AG04450 (cell line): ENCODE results near the gene DRICH1. TPM values are rescaled to one million over a fixed set of nuclear protein-coding genes. Genes with fewer than 3 reads are reported as not detected.

Experiments used
- CTCF ChIA-PET: fragments of 300-600, 350-600 bp; formaldehyde crosslinking; extraction: SDS; loops from one replicate; lab custom pipeline; 2022; ENCODE audit warnings: antibody characterized with exemption, inconsistent platforms; lab: Charles Lee
- POLR2A ChIA-PET: fragments of 350-600 bp; formaldehyde crosslinking; extraction: SDS; loops from one replicate; lab custom pipeline; 2021; ENCODE audit warnings: antibody characterized with exemption, inconsistent platforms; lab: Yijun Ruan, JAX
- DNase-seq: peaks from one replicate; pipeline ENCODE4 v3.0.0-alpha.2; 2011; ENCODE audit warnings: low read depth, low spot score
- H3K27ac ChIP-seq: one replicate; pipeline ENCODE4 v1.5.1; 2012; ENCODE audit warnings: low read depth, low read length, control low read depth
- H3K27me3 ChIP-seq: one replicate; pipeline ENCODE4 v1.6.0; 2012; ENCODE audit warnings: low read length; ENCODE audit not compliant: control insufficient read depth, insufficient read depth
- H3K4me3 ChIP-seq: 2 replicates; pipeline ENCODE4 v1.5.1; 2011; ENCODE audit warnings: mild to moderate bottlenecking, low read depth, low read length, control low read depth
- H3K9me3 ChIP-seq: 2 replicates; pipeline ENCODE4 v1.5.1; 2012; ENCODE audit warnings: low read length; ENCODE audit not compliant: control insufficient read depth, insufficient read depth
- CTCF ChIP-seq: IDR thresholded peaks from 2 replicates; pipeline ENCODE4 v1.5.1; 2011; ENCODE audit warnings: low read depth, low read length, control low read depth, inconsistent platforms
- polyA plus RNA-seq: library from polyadenylated mRNA; depleted of rRNA; stranded (reverse); fragments of >200 nt; gene quantifications from 2 replicates; pipeline ENCODE4 v1.2.3, GENCODE V29; 2011

Gene DRICH1
- polyA plus RNA-seq, 1 experiment, result 0.17 TPM

- TF ChIP-seq CTCF, result no peak
- H3K27ac ChIP-seq, result no peak overlapping the region
- POLR2A ChIA-PET, result no interaction called here
- H3K4me3 ChIP-seq, result no peak overlapping the region
- no peaks in the 10 kb centered on the region for H3K9me3 ChIP-seq
- H3K27me3 ChIP-seq, result peaks cover 30% of the 10 kb centered on the region
- DNase-seq, result no peak
- CTCF ChIA-PET, result no interaction called here
Observed at GRCh38 chr22:23569291-23569690, 62.8 kb downstream of the DRICH1 start.

GRCh38 chr22:23566705-23567475, 65.2 kb downstream of the DRICH1 start:
- Histone ChIP-seq H3K27me3 (peaks cover 32% of the 10 kb centered on the region), H3K9me3 (no peaks in the 10 kb centered on the region), H3K27ac (no peak overlapping the region), H3K4me3 (no peak overlapping the region)
- POLR2A ChIA-PET, result no interaction called here
- CTCF ChIA-PET, result no interaction called here
- no peak for DNase-seq
- TF ChIP-seq CTCF, result no peak

- CTCF ChIA-PET, result no interaction called here
- Histone ChIP-seq H3K4me3 (peak overlapping the region; percentile 29; the same call in 1 of the 2 replicates), H3K9me3 (no peaks in the 10 kb centered on the region), H3K27ac (no peak overlapping the region), H3K27me3 (peaks cover 32% of the 10 kb centered on the region)
- POLR2A ChIA-PET, result no interaction called here
- TF ChIP-seq CTCF, result no peak
- no peak for DNase-seq
Observed at GRCh38 chr22:23565915-23566704, 66.0 kb downstream of the DRICH1 start.

GRCh38 chr22:23565305-23565914, 66.7 kb downstream of the DRICH1 start:
- H3K4me3 ChIP-seq, result no peak overlapping the region
- ChIA-PET CTCF (no interaction called here), POLR2A (no interaction called here)
- H3K27me3 ChIP-seq, result peaks cover 32% of the 10 kb centered on the region
- DNase-seq, result no peak
- TF ChIP-seq CTCF, result no peak
- no peaks in the 10 kb centered on the region for H3K9me3 ChIP-seq
- H3K27ac ChIP-seq, result no peak overlapping the region

GRCh38 chr22:23564276-23564675, 67.8 kb downstream of the DRICH1 start:
- CTCF ChIA-PET, result interaction anchor here (0.6 kb wide), 1 partner anchor 391 kb away, joined by 3 read pairs; no protein-coding TSS in a partner anchor
- POLR2A ChIA-PET, result no interaction called here

More at GRCh38 chr22:23564276-23564675, 67.8 kb downstream of the DRICH1 start:
- TF ChIP-seq CTCF, result no peak
- H3K4me3 ChIP-seq, result no peak overlapping the region
- H3K9me3 ChIP-seq, result no peaks in the 10 kb centered on the region
- H3K27me3 ChIP-seq, result peaks cover 32% of the 10 kb centered on the region
- no peak overlapping the region for H3K27ac ChIP-seq
- DNase-seq, result no peak
